ACC112 (cell line): ENCODE data around the gene UQCR11.

Experiments used
- H2AFZ ChIP-seq: fragments of 200-600 bp; sonication (generic); one replicate; pipeline ENCODE4 v1.6.0; 2017; ENCODE audit warnings: antibody characterized with exemption, low read length; ENCODE audit not compliant: unreplicated experiment
- H3K27ac ChIP-seq: fragments of 200-600 bp; sonication (generic); 2 replicates; pipeline ENCODE4 v1.5.1; 2014; ENCODE audit warnings: low read depth, mild to moderate bottlenecking, antibody characterized with exemption, low read length, moderate library complexity
- H3K27me3 ChIP-seq: fragments of 200-600 bp; sonication (generic); 2 replicates; pipeline ENCODE4 v1.6.1; 2014; ENCODE audit warnings: mild to moderate bottlenecking, antibody characterized with exemption, low read length, moderate library complexity, mixed read lengths; ENCODE audit not compliant: insufficient read depth
- H3K36me3 ChIP-seq: fragments of 200-600 bp; sonication (generic); 2 replicates; pipeline ENCODE4 v1.6.1; 2016; ENCODE audit warnings: mild to moderate bottlenecking, antibody characterized with exemption, low read length, moderate library complexity, mixed read lengths; ENCODE audit not compliant: insufficient read depth
- H3K4me1 ChIP-seq: fragments of 200-600 bp; sonication (generic); one replicate; pipeline ENCODE4 v1.6.1; 2016; ENCODE audit warnings: low read length, mixed read lengths; ENCODE audit not compliant: insufficient read depth, unreplicated experiment, control insufficient read depth
- H3K4me3 ChIP-seq: fragments of 200-600 bp; sonication (generic); 2 replicates; pipeline ENCODE4 v1.5.1; 2014; ENCODE audit warnings: mild to moderate bottlenecking, low read depth, low read length
- H3K79me2 ChIP-seq: fragments of 200-600 bp; sonication (generic); one replicate; pipeline ENCODE4 v1.6.0; 2016; ENCODE audit warnings: low read length; ENCODE audit not compliant: control insufficient read depth, unreplicated experiment, insufficient read depth

Gene UQCR11

DNA sequence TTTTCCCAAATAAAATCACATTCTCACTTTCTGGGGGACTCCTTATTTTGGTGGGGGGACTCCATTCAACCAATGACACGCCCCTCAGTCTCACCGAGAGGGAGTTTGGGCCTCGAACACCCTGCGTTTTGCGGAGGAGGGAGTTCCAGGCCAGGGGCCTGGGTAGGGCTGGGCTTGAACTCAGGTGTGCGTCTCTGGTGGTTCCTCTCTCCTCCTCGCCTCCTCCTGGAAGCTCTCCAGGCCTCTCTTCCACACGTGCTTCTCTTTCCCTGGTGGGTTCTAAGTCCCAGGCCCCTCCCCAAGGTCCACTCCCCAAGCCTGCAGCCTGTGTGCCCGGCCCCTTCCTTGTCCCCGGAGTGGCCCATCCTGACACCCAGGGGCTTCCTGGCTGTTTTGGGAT, 51.8 kb downstream of the UQCR11 start:
- no peaks in the 10 kb centered on the region for H3K79me2 ChIP-seq

DNA sequence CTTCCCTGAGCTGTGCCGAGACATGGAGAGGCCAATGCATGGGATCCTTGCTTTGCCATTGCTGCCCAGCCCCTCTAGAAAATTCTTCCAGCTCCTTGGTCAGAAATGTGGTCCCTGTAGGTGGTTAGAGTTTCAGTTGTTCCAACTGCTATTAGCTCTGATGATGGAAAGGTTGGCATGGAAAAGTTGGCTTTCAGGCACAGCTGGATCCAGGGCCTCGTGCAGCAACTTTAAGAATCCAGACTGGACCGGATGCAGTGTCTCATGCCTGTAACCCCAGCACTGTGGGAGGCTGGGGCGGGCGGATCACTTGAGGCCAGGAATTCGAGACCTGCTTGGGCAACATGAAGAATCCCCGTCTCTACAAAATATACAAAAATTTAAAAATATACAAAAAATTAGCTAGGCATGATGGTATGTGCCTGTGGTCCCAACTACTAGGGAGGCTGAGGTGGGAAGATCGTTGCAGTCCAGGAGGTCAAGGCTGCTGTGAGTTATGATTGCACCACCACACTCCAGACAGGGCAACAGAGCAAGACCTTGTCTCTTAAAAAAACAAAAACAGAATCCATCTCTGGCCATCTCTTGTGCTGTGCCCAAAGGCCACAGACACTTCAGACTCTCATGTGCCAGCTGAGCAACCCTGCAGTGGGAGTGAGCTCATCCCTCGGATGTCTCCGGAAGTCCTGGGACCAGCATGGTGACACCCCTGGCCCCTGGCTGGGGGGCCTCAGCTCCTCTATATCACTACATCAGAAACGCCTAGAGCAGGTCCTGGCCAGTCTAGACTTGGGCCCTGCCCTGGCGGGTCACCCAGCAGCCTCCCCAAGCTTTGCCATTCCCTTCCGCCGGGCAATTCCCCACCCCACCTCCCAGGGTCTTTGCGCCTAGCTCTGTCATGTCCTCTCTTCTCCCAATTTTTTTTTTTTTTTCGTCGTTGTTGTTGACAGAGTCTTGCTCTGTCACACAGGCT, 53.9 kb downstream of the UQCR11 start:
- H3K79me2 ChIP-seq, result no peaks in the 10 kb centered on the region
- H2AFZ ChIP-seq, result no peak overlapping the region
- H3K27me3 ChIP-seq, result no peaks in the 10 kb centered on the region
- no peaks in the 10 kb centered on the region for H3K36me3 ChIP-seq
- H3K27ac ChIP-seq, result no peak overlapping the region
- H3K4me3 ChIP-seq, result no peak overlapping the region
- H3K4me1 ChIP-seq, result no peaks in the 10 kb centered on the region

More for the DNA sequence above, 51.8 kb downstream of the UQCR11 start:
- no peaks in the 10 kb centered on the region for H3K36me3 ChIP-seq
- H3K4me1 ChIP-seq, result no peaks in the 10 kb centered on the region
- H2AFZ ChIP-seq, result no peak overlapping the region
- no peak overlapping the region for H3K27ac ChIP-seq
- H3K27me3 ChIP-seq, result no peaks in the 10 kb centered on the region
- no peak overlapping the region for H3K4me3 ChIP-seq

DNA sequence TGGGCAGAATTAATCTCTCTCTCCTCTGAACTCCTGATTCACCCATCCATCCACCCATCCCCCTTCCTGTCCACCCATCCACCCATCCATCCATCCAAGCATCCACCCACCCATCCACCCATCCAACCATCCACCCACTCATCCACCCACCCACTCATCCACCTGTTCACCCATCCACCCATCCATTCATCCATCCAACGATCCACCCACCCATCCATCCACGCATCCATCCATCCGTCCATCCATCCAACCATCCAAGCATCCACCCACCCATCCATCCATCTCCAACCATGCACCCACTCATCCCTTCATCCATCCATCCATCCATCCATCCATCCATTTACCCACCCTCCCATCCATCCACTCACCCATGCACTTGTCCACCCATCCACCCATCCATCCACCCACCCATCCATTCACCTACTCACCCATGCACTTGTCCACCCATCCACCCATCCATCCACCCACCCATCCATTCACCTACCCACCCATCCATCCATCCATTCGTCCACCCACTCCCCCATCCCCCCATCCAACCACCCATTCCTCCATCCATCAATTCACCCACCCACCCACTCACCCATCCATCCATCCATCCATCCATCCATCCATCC, 55.8 kb downstream of the UQCR11 start:
- H3K27me3 ChIP-seq, result no peaks in the 10 kb centered on the region
- no peaks in the 10 kb centered on the region for H3K79me2 ChIP-seq
- H3K27ac ChIP-seq, result no peak overlapping the region
- no peak overlapping the region for H2AFZ ChIP-seq
- H3K4me3 ChIP-seq, result no peak overlapping the region
- no peaks in the 10 kb centered on the region for H3K4me1 ChIP-seq
- H3K36me3 ChIP-seq, result no peaks in the 10 kb centered on the region
